H9 (cell line): ENCODE results near the gene COL8A2. TPM values are rescaled to one million over a fixed set of nuclear protein-coding genes. Genes with fewer than 3 reads are reported as not detected.
"Not testable (repeated sequence)": the region's sequence is repeated elsewhere in the genome, so short reads cannot be mapped to it uniquely, and the experiment has no call there.

ENCODE experiments used
- DNase-seq: peaks from one replicate; pipeline ENCODE4 v3.0.0-alpha.2; 2017
- H2AFZ ChIP-seq: one replicate; pipeline ENCODE4 v1.6.1; 2013; ENCODE audit warnings: mild to moderate bottlenecking, low read length, control low read depth, moderate library complexity
- H2AK5ac ChIP-seq: 2 replicates; pipeline ENCODE4 v1.6.1; 2013; ENCODE audit warnings: low read length, control low read depth, mixed read lengths; ENCODE audit not compliant: insufficient read length
- H2BK120ac ChIP-seq: one replicate; pipeline ENCODE4 v1.6.1; 2013; ENCODE audit warnings: low read depth, mild to moderate bottlenecking, low read length, control low read depth, inconsistent platforms; ENCODE audit not compliant: poor library complexity, severe bottlenecking
- H2BK12ac ChIP-seq: 2 replicates; pipeline ENCODE4 v1.6.1; 2013; ENCODE audit warnings: low read length, control low read depth, mixed read lengths, low read depth; ENCODE audit not compliant: insufficient read length
- H2BK15ac ChIP-seq: 2 replicates; pipeline ENCODE4 v1.6.1; 2013; ENCODE audit warnings: low read depth, low read length, control low read depth
- H2BK20ac ChIP-seq: one replicate; pipeline ENCODE4 v1.6.1; 2013; ENCODE audit warnings: low read depth, mild to moderate bottlenecking, low read length, control low read depth, inconsistent platforms; ENCODE audit not compliant: poor library complexity, severe bottlenecking
- H2BK5ac ChIP-seq: 2 replicates; pipeline ENCODE4 v1.6.1; 2013; ENCODE audit warnings: low read length, control low read depth, mixed read lengths; ENCODE audit not compliant: insufficient read length
- H3K14ac ChIP-seq: 2 replicates; pipeline ENCODE4 v1.6.1; 2013; ENCODE audit warnings: low read length, control low read depth; ENCODE audit not compliant: insufficient read depth
- H3K18ac ChIP-seq: 2 replicates; pipeline ENCODE4 v1.6.1; 2013; ENCODE audit warnings: low read depth, mild to moderate bottlenecking, mixed read lengths, low read length, control low read depth; ENCODE audit not compliant: insufficient read length
- H3K23ac ChIP-seq: 2 replicates; pipeline ENCODE4 v1.6.1; 2013; ENCODE audit warnings: low read length, control low read depth, mixed read lengths, low read depth; ENCODE audit not compliant: insufficient read length
- H3K23me2 ChIP-seq: 2 replicates; pipeline ENCODE4 v1.6.1; 2013; ENCODE audit warnings: low read depth, mild to moderate bottlenecking, mixed read lengths, low read length, control low read depth; ENCODE audit not compliant: insufficient read length, poor library complexity, severe bottlenecking
- H3K27ac ChIP-seq: 2 replicates; pipeline ENCODE4 v1.5.1; 2013; ENCODE audit warnings: low read length, control low read depth, mixed read lengths, low read depth; ENCODE audit not compliant: insufficient read length
- H3K27me3 ChIP-seq: 2 replicates; pipeline ENCODE4 v1.6.1; 2013; ENCODE audit warnings: low read length, control low read depth, inconsistent platforms; ENCODE audit not compliant: insufficient read depth
- H3K4ac ChIP-seq: 2 replicates; pipeline ENCODE4 v1.6.1; 2013; ENCODE audit warnings: low read depth, mild to moderate bottlenecking, control low read depth, inconsistent platforms, low read length, moderate library complexity
- H3K4me1 ChIP-seq: 2 replicates; pipeline ENCODE4 v1.6.1; 2013; ENCODE audit warnings: low read length, control low read depth, inconsistent platforms; ENCODE audit not compliant: insufficient read depth
- H3K4me2 ChIP-seq: 2 replicates; pipeline ENCODE4 v1.6.1; 2013; ENCODE audit warnings: low read length, control low read depth, mixed read lengths; ENCODE audit not compliant: insufficient read length, insufficient read depth
- H3K56ac ChIP-seq: 2 replicates; pipeline ENCODE4 v1.6.1; 2013; ENCODE audit warnings: low read depth, mild to moderate bottlenecking, mixed read lengths, low read length, control low read depth; ENCODE audit not compliant: insufficient read length
- H3K79me1 ChIP-seq: 2 replicates; pipeline ENCODE4 v1.6.1; 2013; ENCODE audit warnings: low read depth, mild to moderate bottlenecking, moderate library complexity, low read length, control low read depth, inconsistent platforms; ENCODE audit not compliant: insufficient read depth, poor library complexity, severe bottlenecking
- H3K79me2 ChIP-seq: 2 replicates; pipeline ENCODE4 v1.6.1; 2013; ENCODE audit warnings: low read length, control low read depth, inconsistent platforms; ENCODE audit not compliant: insufficient read depth
- H3K9ac ChIP-seq: 2 replicates; pipeline ENCODE4 v1.6.1; 2013; ENCODE audit warnings: low read length, control low read depth, mixed read lengths; ENCODE audit not compliant: insufficient read length; ENCODE audit errors: extremely low read depth
- H3K9me3 ChIP-seq: one replicate; pipeline ENCODE4 v1.6.1; 2013; ENCODE audit warnings: low read depth, low read length, inconsistent platforms; ENCODE audit not compliant: control insufficient read depth
- H3T11ph ChIP-seq: one replicate; pipeline ENCODE4 v1.6.1; 2013; ENCODE audit warnings: mild to moderate bottlenecking, low read length, control low read depth, inconsistent platforms
- H4K20me1 ChIP-seq: one replicate; pipeline ENCODE4 v1.6.1; 2013; ENCODE audit not compliant: control insufficient read depth, insufficient read length, insufficient read depth
- H4K5ac ChIP-seq: 2 replicates; pipeline ENCODE4 v1.6.1; 2013; ENCODE audit warnings: low read depth, mild to moderate bottlenecking, mixed read lengths, low read length, control low read depth; ENCODE audit not compliant: insufficient read length
- H4K8ac ChIP-seq: replicated peaks from 2 replicates; pipeline ENCODE4 v1.6.1; 2013; ENCODE audit warnings: low read length, control low read depth, mixed read lengths, low read depth; ENCODE audit not compliant: insufficient read length
- H4K91ac ChIP-seq: 2 replicates; pipeline ENCODE4 v1.6.1; 2013; ENCODE audit warnings: low read depth, mild to moderate bottlenecking, moderate library complexity, mixed read lengths, low read length, control low read depth; ENCODE audit not compliant: insufficient read length
- H3K27ac Mint-ChIP-seq, 3 experiments: 2 replicates in 2 of 3; 3 replicates in 1 of 3; pipeline ENCODE4 v1.8.0; 2020 to 2021; ENCODE audit warnings: mixed read lengths in 3 of 3, mild to moderate bottlenecking in 1 of 3, moderate library complexity in 1 of 3
- H3K27me3 Mint-ChIP-seq: 2 replicates; pipeline ENCODE4 v1.8.0; 2021; ENCODE audit warnings: low read depth, mild to moderate bottlenecking, moderate library complexity, mixed read lengths
- H3K36me3 Mint-ChIP-seq, 3 experiments: 2 replicates in 2 of 3; 3 replicates in 1 of 3; pipeline ENCODE4 v1.8.0; 2020 to 2021; ENCODE audit warnings: low read depth in 3 of 3, mixed read lengths in 3 of 3; ENCODE audit not compliant: insufficient read depth in 1 of 3
- H3K4me1 Mint-ChIP-seq, 2 experiments: 2 replicates each; pipeline ENCODE4 v1.8.0; 2020; ENCODE audit warnings: mixed read lengths in 2 of 2
- H3K4me3 Mint-ChIP-seq, 2 experiments: 2 replicates in 1 of 2; 3 replicates in 1 of 2; pipeline ENCODE4 v1.8.0; 2020 to 2021; ENCODE audit warnings: mild to moderate bottlenecking in 2 of 2, mixed read lengths in 2 of 2, moderate library complexity in 1 of 2
- H3K9me3 Mint-ChIP-seq, 2 experiments: 2 replicates in 1 of 2; 3 replicates in 1 of 2; pipeline ENCODE4 v1.8.0; 2020; ENCODE audit warnings: mild to moderate bottlenecking in 2 of 2, mixed read lengths in 2 of 2, moderate library complexity in 1 of 2
- WGBS: extraction: QIAGEN DNeasy Blood & Tissue Kit; methylation state at CpG from one replicate; pipeline ENCODE4 v1.1.7; 2013; ENCODE audit warnings: missing lambda C conversion rate, low lambda C conversion rate, mixed read lengths; ENCODE audit not compliant: insufficient read length; ENCODE audit errors: extremely low coverage; 5-methylcytosine and 5-hydroxymethylcytosine counted together
- total RNA-seq: library from RNA; stranded (reverse); gene quantifications from 2 replicates; pipeline ENCODE4 v1.2.1, GENCODE V29; 2021
- TF ChIP-seq, protein P1 (sequence below): fragments of 200-600 bp; sonication (generic); conservative IDR thresholded peaks from 3 replicates; pipeline ENCODE4 v1.8.0; 2021; ENCODE audit warnings: antibody characterized with exemption, mild to moderate bottlenecking

COL8A2 gene
- total RNA-seq, 1 experiment from 2014 or later = 1.5 TPM

DNA sequence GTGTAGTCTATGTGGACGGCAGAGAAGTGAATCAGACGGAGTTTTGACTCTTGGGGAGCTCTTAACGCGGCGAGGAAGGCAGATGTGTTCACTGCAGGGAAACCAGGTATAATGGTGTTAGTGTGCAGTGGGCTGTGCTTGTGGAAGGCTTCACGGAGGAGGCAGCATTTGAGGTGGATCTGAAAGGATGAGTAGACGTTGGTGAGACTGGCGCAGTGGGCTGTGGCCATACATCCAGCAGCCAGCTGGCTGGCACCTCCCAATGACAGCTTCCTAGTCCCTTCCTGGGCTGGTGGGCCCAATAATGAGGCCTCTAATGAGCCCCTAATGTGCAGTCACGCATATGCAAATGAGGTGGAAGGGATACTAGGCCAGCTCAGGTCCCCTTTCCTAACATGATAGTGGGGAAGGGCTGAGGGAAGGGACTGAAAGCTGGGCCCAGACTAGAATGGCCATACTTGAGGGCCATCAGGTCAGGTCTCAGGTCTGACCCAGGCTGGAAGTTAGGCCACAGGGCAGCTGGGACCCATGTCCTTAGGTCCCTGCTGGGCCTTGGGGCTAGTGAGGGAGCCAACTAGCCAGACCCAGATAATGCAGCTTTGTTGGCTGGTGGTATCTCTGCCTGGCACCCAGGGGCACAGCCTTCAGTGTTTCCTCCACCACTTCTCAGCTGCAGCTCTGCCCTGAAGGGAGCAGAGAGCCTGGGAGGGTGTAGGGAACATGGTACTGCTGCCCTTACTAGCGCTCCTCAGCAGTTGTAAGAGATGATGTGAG, 34.8 kb upstream of the COL8A2 start:
- Histone ChIP-seq H3T11ph (no peak overlapping the region), H3K79me1 (peaks cover 4% of the 10 kb centered on the region), H3K14ac (no peak overlapping the region), H3K9me3 (no peaks in the 10 kb centered on the region), H3K56ac (no peak overlapping the region), H3K27ac (no peak overlapping the region), H2BK12ac (no peak overlapping the region), H2AK5ac (no peak overlapping the region), H2AFZ (no peak overlapping the region), H3K18ac (no peak overlapping the region), H3K4ac (no peak overlapping the region), H3K23ac (no peak overlapping the region), H3K79me2 (peaks cover 10% of the 10 kb centered on the region; the same call in 1 of the 2 replicates), H2BK5ac (no peak overlapping the region), H4K5ac (no peak overlapping the region), H2BK15ac (no peak overlapping the region), H3K23me2 (peaks cover 19% of the 10 kb centered on the region), H4K91ac (no peak overlapping the region), H4K8ac (no peak overlapping the region), H3K27me3 (peaks cover 4% of the 10 kb centered on the region; the same call in 1 of the 2 replicates), H4K20me1 (no peaks in the 10 kb centered on the region), H2BK20ac (no peak overlapping the region), H3K4me1 (0 out of 2 replicates have a peak, but pooled peaks cover 3% of the 10 kb centered on the region), H2BK120ac (no peak overlapping the region), H3K9ac (no peak overlapping the region), H3K4me2 (no peak overlapping the region)
- TF ChIP-seq, protein P1, sequence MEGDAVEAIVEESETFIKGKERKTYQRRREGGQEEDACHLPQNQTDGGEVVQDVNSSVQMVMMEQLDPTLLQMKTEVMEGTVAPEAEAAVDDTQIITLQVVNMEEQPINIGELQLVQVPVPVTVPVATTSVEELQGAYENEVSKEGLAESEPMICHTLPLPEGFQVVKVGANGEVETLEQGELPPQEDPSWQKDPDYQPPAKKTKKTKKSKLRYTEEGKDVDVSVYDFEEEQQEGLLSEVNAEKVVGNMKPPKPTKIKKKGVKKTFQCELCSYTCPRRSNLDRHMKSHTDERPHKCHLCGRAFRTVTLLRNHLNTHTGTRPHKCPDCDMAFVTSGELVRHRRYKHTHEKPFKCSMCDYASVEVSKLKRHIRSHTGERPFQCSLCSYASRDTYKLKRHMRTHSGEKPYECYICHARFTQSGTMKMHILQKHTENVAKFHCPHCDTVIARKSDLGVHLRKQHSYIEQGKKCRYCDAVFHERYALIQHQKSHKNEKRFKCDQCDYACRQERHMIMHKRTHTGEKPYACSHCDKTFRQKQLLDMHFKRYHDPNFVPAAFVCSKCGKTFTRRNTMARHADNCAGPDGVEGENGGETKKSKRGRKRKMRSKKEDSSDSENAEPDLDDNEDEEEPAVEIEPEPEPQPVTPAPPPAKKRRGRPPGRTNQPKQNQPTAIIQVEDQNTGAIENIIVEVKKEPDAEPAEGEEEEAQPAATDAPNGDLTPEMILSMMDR = no peak
- peaks cover 35 to 42% of the 10 kb centered on the region in 2 experiments for H3K4me1 Mint-ChIP-seq
- peaks cover 8% of the 10 kb centered on the region for H3K27me3 Mint-ChIP-seq
- no CpG with 5 or more reads among the region's 10 CpGs for WGBS
- no peak for DNase-seq
- 0 out of 5 replicates have a peak overlapping the region, but pooled peaks of 1 of the 2 experiments have one; percentile 6 for H3K4me3 Mint-ChIP-seq
- H3K9me3 Mint-ChIP-seq = no peaks in the 10 kb centered on the region
- H3K27ac Mint-ChIP-seq = peak overlapping the region in 2 of 3 experiments; percentile 16 to 44; a peak in 2 of 7 replicates
- peaks cover 0 to 3% (median 0%) of the 10 kb centered on the region in 3 experiments; a peak in 1 of 7 replicates for H3K36me3 Mint-ChIP-seq

DNA sequence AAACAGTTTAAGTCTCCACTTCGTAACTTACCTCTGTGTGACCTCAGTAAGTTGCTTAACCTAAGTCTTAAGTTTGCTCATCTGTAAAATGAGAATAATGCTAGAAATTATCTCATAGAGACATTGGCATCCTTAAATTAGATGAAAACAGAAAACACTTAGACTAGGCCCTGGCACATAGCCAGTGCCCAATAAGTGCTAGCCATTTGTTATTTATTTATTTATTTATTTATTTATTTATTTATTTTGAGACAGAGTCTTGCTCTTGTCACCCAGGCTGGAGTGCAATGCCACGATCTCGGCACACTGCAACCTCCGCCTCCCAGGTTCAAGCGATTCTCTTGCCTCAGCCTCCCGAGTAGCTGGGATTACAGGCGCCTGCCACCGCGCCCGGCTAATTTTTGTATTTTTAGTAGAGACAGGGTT, 33.8 kb upstream of the COL8A2 start:
- not testable (repeated sequence) for H3K9me3 Mint-ChIP-seq, H2AK5ac ChIP-seq, H2BK120ac ChIP-seq, H3K27ac ChIP-seq, H3K56ac ChIP-seq, H4K91ac ChIP-seq, H4K8ac ChIP-seq, H3K4me1 ChIP-seq, H4K5ac ChIP-seq, H4K20me1 ChIP-seq, H3K9me3 ChIP-seq, H3K23ac ChIP-seq, H3T11ph ChIP-seq, H3K18ac ChIP-seq, H3K4me3 Mint-ChIP-seq, H2AFZ ChIP-seq, H3K14ac ChIP-seq, H2BK12ac ChIP-seq, H3K79me1 ChIP-seq, H3K9ac ChIP-seq, H2BK5ac ChIP-seq, H3K4ac ChIP-seq, H2BK20ac ChIP-seq, H3K36me3 Mint-ChIP-seq, H3K79me2 ChIP-seq, DNase-seq, H3K4me2 ChIP-seq, H3K27ac Mint-ChIP-seq, H2BK15ac ChIP-seq
- Mint-ChIP-seq H3K4me1 (peaks cover 40 to 49% of the 10 kb centered on the region in 2 experiments), H3K27me3 (peaks cover 18% of the 10 kb centered on the region)
- H3K27me3 ChIP-seq = peaks cover 12% of the 10 kb centered on the region; the same call in 1 of the 2 replicates
- no CpG with 5 or more reads among the region's 10 CpGs for WGBS
- H3K23me2 ChIP-seq = peaks cover 19% of the 10 kb centered on the region
